ENCODE data around the gene CADM2. TPM values are rescaled to one million over a fixed set of nuclear protein-coding genes. Genes with fewer than 3 reads are reported as not detected.

Gene CADM2
- total RNA-seq, 4 donors from 2014 or later, result 15.6 to 51.8 (median 37.4) TPM

DNA sequence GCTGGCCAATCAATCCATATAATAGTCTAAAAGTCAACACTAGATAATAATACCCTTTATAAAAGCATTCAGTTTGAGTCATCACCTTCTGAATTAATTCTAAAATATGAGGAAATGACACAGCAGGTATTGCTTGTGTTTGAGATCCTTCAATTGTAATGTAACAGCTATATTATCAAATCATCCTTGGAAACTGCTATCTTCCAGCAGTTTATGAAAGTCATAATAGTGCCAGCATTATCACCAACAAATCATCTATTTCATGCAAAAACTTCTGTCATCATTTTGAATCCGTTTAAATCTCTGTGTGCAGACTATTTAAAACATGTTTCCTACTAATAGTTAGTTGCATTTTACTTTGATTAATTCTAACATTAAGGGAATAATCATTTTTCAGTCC, 468.7 kb downstream of the CADM2 start:
- peaks cover 0 to 5% (median 0%) of the 10 kb centered on the region in 3 donors for H3K36me3 ChIP-seq
- peaks cover 0 to 5% (median 0%) of the 10 kb centered on the region in 4 donors for H3K9me3 ChIP-seq
- H3K4me3 ChIP-seq, result no peak overlapping the region
- H3K27ac ChIP-seq, result no peak overlapping the region
- TF ChIP-seq CTCF (IDR thresholded peaks at IDR 0.05) (no peak), POLR2A (IDR thresholded peaks at IDR 0.05) (no peak), EP300 (IDR thresholded peaks at IDR 0.05) (no peak)
- no peak for DNase-seq (ENCODE audit: low spot score in 2 of 2)
- 62 to 83% methylated on average over 1 of the region's 1 CpG for WGBS, 2 donors
- no peaks in the 10 kb centered on the region for H3K27me3 ChIP-seq
- H3K4me1 ChIP-seq, result peaks cover 0 to 5% (median 0%) of the 10 kb centered on the region in 4 donors

DNA sequence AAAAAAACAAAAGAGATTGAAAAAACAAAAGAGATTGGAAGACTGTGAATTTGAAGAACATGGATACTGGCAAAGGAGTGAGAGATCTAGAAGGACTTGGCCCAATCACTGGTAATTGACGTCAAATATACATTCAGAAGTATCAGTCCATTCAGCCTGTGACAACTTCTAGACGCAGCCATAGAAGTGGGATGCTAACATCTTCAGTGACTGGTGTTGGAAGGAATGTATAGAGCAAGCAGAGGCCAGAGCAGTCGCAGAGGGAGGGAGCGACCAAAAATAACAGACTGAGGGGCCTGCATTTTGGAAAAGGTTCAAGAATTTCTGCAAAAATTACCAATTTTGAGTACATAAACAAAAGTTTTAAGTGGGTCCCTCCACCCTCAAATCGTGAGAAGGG, 473.3 kb downstream of the CADM2 start:
- H3K27me3 ChIP-seq, result no peaks in the 10 kb centered on the region
- WGBS, 2 donors, result 33 to 35% methylated on average over 5 of the region's 5 CpGs

DNA sequence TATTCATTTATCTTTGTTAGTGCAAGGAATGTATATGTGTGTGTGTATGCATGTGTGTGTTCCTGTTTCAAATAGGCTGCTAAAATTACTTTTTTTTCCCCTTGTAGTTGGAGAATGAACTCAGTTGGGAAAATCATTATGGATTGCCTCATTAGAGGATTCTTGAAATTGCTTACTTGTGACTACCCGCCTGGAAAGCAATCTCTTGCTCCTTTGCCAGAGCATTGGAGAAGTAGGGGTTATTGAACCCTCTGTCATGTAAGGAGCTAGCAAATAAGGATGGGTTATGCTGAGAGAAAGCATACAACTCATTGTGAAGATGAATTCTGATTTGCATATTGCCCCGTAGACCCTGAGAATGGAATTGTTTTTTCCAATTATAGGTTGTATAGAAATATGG, 474.5 kb downstream of the CADM2 start:
- Histone ChIP-seq H3K27ac (no peak overlapping the region), H3K9me3 (no peaks in the 10 kb centered on the region), H3K4me3 (no peak overlapping the region), H3K4me1 (peaks cover 0 to 5% (median 2%) of the 10 kb centered on the region in 4 donors), H3K27me3 (no peaks in the 10 kb centered on the region), H3K36me3 (no peaks in the 10 kb centered on the region)
- 19 to 28% methylated on average over 2 of the region's 2 CpGs for WGBS, 2 donors
- TF ChIP-seq EP300 (IDR thresholded peaks at IDR 0.05) (no peak), POLR2A (IDR thresholded peaks at IDR 0.05) (no peak), CTCF (IDR thresholded peaks at IDR 0.05) (no peak)
- DNase-seq (ENCODE audit: low spot score in 2 of 2), result no peak

More for the DNA sequence above, 473.3 kb downstream of the CADM2 start:
- Histone ChIP-seq H3K4me1 (peaks cover 0 to 5% (median 2%) of the 10 kb centered on the region in 4 donors), H3K4me3 (no peak overlapping the region), H3K9me3 (no peaks in the 10 kb centered on the region), H3K36me3 (no peaks in the 10 kb centered on the region), H3K27ac (no peak overlapping the region)
- no peak for DNase-seq (ENCODE audit: low spot score in 2 of 2)
- TF ChIP-seq POLR2A (IDR thresholded peaks at IDR 0.05), result no peak
- no peak for TF ChIP-seq EP300 (IDR thresholded peaks at IDR 0.05)
- TF ChIP-seq CTCF (IDR thresholded peaks at IDR 0.05), result no peak

DNA sequence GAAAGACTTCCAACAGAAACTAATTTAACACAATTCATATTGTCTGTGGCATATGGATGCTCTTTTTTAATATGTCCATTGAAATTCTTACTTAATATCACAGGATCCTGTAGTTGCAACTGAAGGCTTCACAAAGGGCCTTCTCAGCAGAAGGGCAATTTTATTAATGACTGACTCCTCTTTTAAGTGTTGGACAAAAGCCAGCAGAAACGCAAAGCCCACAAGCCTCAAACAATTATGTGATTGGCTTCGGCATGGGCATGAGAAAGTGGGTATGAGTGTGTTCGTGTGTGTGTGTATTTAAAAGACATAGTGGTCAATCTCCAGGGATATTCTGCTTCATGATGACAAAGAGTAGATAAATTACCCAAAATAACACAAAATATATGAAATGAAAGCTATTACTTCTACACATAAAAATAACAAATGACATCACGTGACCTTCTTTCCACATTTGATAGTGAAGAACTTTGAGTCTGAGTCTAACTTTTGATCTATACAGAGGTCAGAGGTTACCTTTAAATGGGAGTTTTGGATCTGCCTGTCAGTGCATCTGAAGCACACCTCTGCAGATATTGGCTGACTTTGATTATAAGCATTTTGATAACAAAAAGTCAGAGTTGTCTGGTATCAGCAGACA, 496.9 kb downstream of the CADM2 start:
- 50 to 66% methylated on average over 4 of the region's 4 CpGs for WGBS, 2 donors
- H3K4me3 ChIP-seq, result no peak overlapping the region
- TF ChIP-seq EP300 (IDR thresholded peaks at IDR 0.05), result no peak
- TF ChIP-seq POLR2A (IDR thresholded peaks at IDR 0.05), result no peak
- no peak for TF ChIP-seq CTCF (IDR thresholded peaks at IDR 0.05)
- no peaks in the 10 kb centered on the region for H3K9me3 ChIP-seq
- H3K4me1 ChIP-seq, result no peaks in the 10 kb centered on the region
- DNase-seq (ENCODE audit: low spot score in 2 of 2), result no peak
- no peaks in the 10 kb centered on the region for H3K36me3 ChIP-seq
- no peaks in the 10 kb centered on the region for H3K27me3 ChIP-seq
- H3K27ac ChIP-seq, result no peak overlapping the region

GRCh38 chr3:85474241-85474640, 515.5 kb downstream of the CADM2 start:
- TF ChIP-seq POLR2A (IDR thresholded peaks at IDR 0.05) (no peak), CTCF (IDR thresholded peaks at IDR 0.05) (no peak), EP300 (IDR thresholded peaks at IDR 0.05) (no peak)
- WGBS, 2 donors, result 94% methylated on average over 4 of the region's 4 CpGs
- Histone ChIP-seq H3K36me3 (no peaks in the 10 kb centered on the region), H3K4me1 (peaks cover 0 to 12% (median 0%) of the 10 kb centered on the region in 4 donors), H3K27me3 (no peaks in the 10 kb centered on the region), H3K9me3 (no peaks in the 10 kb centered on the region), H3K27ac (no peak overlapping the region), H3K4me3 (no peak overlapping the region)
- no peak for DNase-seq (ENCODE audit: low spot score in 2 of 2)
